GM12878 (cell line): Measurements from ENCODE around the gene CHAF1A. TPM values are rescaled to one million over a fixed set of nuclear protein-coding genes. Genes with fewer than 3 reads are reported as not detected.
A peak's percentile ranks its signal among the peaks of the same experiment; 100 is the strongest.

ENCODE experiments used
- CBFB ChIP-seq: IDR thresholded peaks from 2 replicates; pipeline ENCODE4 v1.6.1; 2016; ENCODE audit warnings: antibody characterized with exemption, low read depth
- EP300 ChIP-seq, 2 experiments: fragments of 150-350 bp in 1 of 2; IDR thresholded peaks; 2 replicates each; pipeline ENCODE4 v1.6.1; 2011 to 2012; ENCODE audit warnings: low read depth in 2 of 2, low read length in 2 of 2, borderline replicate concordance in 1 of 2, improper control_type of control experiment in 1 of 2, inconsistent platforms in 1 of 2; ENCODE audit not compliant: control insufficient read depth in 1 of 2
- HDAC6 ChIP-seq: fragments of 200-600 bp; sonication (generic); IDR thresholded peaks from one replicate; pipeline ENCODE4 v1.8.0; 2017; ENCODE audit warnings: antibody characterized with exemption; ENCODE audit not compliant: unreplicated experiment
- MEF2A ChIP-seq: IDR thresholded peaks from 2 replicates; pipeline ENCODE4 v1.6.1; 2011; ENCODE audit warnings: low read depth, mild to moderate bottlenecking, low read length, moderate library complexity; ENCODE audit not compliant: insufficient read depth
- MEF2B ChIP-seq: fragments of 450-650 bp; IDR thresholded peaks from 2 replicates; pipeline ENCODE4 v1.6.1; 2018; ENCODE audit warnings: mild to moderate bottlenecking, moderate library complexity; ENCODE audit not compliant: partially characterized antibody, poor library complexity, severe bottlenecking
- NR2C2 ChIP-seq: IDR thresholded peaks from 2 replicates; pipeline ENCODE4 v1.6.1; 2011; ENCODE audit warnings: borderline replicate concordance, low read depth; ENCODE audit not compliant: control insufficient read depth, insufficient read length
- NR2F1 ChIP-seq: fragments of 450-650 bp; conservative IDR thresholded peaks from 2 replicates; pipeline ENCODE4 v1.6.1; 2017; ENCODE audit warnings: mild to moderate bottlenecking
- POU2F2 ChIP-seq: IDR thresholded peaks from 3 replicates; pipeline ENCODE4 v1.6.1; 2011; ENCODE audit warnings: low read depth, mild to moderate bottlenecking, low read length, borderline replicate concordance
- RELA ChIP-seq: fragments of 450-650 bp; IDR thresholded peaks from 2 replicates; pipeline ENCODE4 v1.8.0; 2014; ENCODE audit warnings: borderline replicate concordance; ENCODE audit not compliant: partially characterized antibody
- TCF3 ChIP-seq: IDR thresholded peaks from 2 replicates; pipeline ENCODE4 v1.6.1; 2012; ENCODE audit warnings: low read depth, mild to moderate bottlenecking, low read length, borderline replicate concordance; ENCODE audit not compliant: insufficient read depth
- ZNF274 ChIP-seq: IDR thresholded peaks from one replicate; pipeline ENCODE4 v1.8.0; 2011; ENCODE audit not compliant: insufficient read length, insufficient read depth
- polyA plus RNA-seq, 11 experiments: library from polyadenylated mRNA; depleted of rRNA in 4 of 11; unstranded in 6 of 11; stranded (reverse) in 5 of 11; fragments of >200 nt; fragmentation: Nextera tagmentation in 4 of 11; fragmentation: Illumina TruSeq in 1 of 11; extraction: Ambion mirVana in 4 of 11; extraction: Trizol in 1 of 11; gene quantifications; 1 replicate in 1 of 11; 2 replicates in 10 of 11; pipeline versions ENCODE4 v1.2.1 to v1.2.3, GENCODE V29; 2011 to 2016; ENCODE audit warnings: inconsistent platforms in 2 of 11, missing spikeins in 2 of 11, low read depth in 1 of 11
- total RNA-seq, 4 experiments: library from RNA; depleted of rRNA in 3 of 4; stranded (reverse); fragments of >200 nt in 3 of 4; fragmentation: Illumina TruSeq in 1 of 4; extraction: Trizol in 1 of 4; gene quantifications; 2 replicates each; pipeline versions ENCODE4 v1.2.1 to v1.2.3, GENCODE V29; 2013 to 2021
- TF ChIP-seq, protein P1 (sequence below): fragments of 450-650 bp; IDR thresholded peaks from 2 replicates; pipeline ENCODE4 v1.6.1; 2016; ENCODE audit warnings: mild to moderate bottlenecking
- TF ChIP-seq, protein P2 (sequence below): fragments of 450-650 bp; IDR thresholded peaks from 2 replicates; pipeline ENCODE4 v1.6.1; 2016; ENCODE audit warnings: mild to moderate bottlenecking, moderate library complexity, borderline replicate concordance
- TF ChIP-seq, protein P3 (sequence below): fragments of 450-650 bp; IDR thresholded peaks from 2 replicates; pipeline ENCODE4 v1.6.1; 2014; ENCODE audit warnings: mild to moderate bottlenecking
- TF ChIP-seq, protein P4 (sequence below): IDR thresholded peaks from 2 replicates; pipeline ENCODE4 v1.6.1; 2012; ENCODE audit warnings: low read depth, low read length, improper control_type of control experiment
- TF ChIP-seq, protein P5 (sequence below): IDR thresholded peaks from 2 replicates; pipeline ENCODE4 v1.6.1; 2011; ENCODE audit warnings: low read depth, mild to moderate bottlenecking, low read length, moderate library complexity, borderline replicate concordance; ENCODE audit errors: extremely low read depth

The CHAF1A gene
- total and polyA plus RNA-seq, 10 of the 15 experiments (the other 5 are each of a cell fraction or from before 2014, with no cell fraction given) = 1.3 to 69.1 (median 34.2) TPM

DNA sequence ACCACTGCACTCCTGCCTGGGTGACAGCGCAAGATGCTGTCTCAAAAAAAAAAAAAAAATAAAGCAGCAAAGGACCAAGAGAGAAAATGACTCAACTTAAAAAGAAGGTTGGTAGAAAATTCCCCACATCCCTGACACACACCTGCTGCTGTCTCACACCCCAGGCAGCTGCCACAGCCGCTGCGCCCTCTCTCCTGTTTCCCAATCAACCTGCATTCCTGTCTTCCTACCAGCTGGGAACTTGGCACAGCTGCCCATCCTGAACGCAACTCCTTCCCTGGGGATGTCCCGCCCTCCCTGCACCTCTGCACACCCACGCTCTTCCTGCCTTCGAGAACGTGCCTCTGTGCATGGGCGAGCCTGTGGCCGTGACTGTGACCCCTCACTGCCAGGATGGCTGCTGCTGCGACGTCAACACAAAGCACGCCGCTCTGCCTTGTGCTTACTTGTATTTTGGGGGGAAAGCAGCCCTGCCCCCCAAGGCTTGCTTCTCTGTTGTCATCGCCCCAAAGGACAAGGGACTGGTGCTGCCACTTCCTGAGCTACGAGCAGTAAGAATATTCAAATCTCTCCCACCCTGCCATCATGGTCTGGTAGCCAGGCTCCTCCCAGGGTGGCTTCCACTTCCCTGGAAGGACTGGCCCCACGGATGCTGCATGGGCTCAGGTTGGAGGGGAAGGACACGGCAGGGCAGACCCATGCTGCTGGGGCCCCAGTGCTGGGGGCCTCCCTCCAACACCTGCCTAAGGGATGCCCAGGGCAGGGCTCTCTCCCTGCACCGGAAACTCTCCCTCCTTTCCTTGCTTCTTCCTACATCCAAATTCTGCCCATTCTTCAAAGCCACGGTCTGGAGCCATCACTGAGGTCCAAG, 22.8 kb upstream of the CHAF1A start (continued):
- TF ChIP-seq, protein P1, sequence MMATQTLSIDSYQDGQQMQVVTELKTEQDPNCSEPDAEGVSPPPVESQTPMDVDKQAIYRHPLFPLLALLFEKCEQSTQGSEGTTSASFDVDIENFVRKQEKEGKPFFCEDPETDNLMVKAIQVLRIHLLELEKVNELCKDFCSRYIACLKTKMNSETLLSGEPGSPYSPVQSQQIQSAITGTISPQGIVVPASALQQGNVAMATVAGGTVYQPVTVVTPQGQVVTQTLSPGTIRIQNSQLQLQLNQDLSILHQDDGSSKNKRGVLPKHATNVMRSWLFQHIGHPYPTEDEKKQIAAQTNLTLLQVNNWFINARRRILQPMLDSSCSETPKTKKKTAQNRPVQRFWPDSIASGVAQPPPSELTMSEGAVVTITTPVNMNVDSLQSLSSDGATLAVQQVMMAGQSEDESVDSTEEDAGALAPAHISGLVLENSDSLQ = no peak
- TF ChIP-seq EP300 (IDR thresholded peaks at IDR 0.05; ENCODE audit: borderline replicate concordance in 1 of 2, control insufficient read depth in 1 of 2, low read depth in 2 of 2, low read length in 2 of 2) = peak in 1 of 2 experiments; percentile 26; a peak in 2 of 4 replicates
- TF ChIP-seq, protein P2, sequence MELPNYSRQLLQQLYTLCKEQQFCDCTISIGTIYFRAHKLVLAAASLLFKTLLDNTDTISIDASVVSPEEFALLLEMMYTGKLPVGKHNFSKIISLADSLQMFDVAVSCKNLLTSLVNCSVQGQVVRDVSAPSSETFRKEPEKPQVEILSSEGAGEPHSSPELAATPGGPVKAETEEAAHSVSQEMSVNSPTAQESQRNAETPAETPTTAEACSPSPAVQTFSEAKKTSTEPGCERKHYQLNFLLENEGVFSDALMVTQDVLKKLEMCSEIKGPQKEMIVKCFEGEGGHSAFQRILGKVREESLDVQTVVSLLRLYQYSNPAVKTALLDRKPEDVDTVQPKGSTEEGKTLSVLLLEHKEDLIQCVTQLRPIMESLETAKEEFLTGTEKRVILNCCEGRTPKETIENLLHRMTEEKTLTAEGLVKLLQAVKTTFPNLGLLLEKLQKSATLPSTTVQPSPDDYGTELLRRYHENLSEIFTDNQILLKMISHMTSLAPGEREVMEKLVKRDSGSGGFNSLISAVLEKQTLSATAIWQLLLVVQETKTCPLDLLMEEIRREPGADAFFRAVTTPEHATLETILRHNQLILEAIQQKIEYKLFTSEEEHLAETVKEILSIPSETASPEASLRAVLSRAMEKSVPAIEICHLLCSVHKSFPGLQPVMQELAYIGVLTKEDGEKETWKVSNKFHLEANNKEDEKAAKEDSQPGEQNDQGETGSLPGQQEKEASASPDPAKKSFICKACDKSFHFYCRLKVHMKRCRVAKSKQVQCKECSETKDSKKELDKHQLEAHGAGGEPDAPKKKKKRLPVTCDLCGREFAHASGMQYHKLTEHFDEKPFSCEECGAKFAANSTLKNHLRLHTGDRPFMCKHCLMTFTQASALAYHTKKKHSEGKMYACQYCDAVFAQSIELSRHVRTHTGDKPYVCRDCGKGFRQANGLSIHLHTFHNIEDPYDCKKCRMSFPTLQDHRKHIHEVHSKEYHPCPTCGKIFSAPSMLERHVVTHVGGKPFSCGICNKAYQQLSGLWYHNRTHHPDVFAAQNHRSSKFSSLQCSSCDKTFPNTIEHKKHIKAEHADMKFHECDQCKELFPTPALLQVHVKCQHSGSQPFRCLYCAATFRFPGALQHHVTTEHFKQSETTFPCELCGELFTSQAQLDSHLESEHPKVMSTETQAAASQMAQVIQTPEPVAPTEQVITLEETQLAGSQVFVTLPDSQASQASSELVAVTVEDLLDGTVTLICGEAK = no peak
- TF ChIP-seq MEF2A = no peak
- TF ChIP-seq, protein P3, sequence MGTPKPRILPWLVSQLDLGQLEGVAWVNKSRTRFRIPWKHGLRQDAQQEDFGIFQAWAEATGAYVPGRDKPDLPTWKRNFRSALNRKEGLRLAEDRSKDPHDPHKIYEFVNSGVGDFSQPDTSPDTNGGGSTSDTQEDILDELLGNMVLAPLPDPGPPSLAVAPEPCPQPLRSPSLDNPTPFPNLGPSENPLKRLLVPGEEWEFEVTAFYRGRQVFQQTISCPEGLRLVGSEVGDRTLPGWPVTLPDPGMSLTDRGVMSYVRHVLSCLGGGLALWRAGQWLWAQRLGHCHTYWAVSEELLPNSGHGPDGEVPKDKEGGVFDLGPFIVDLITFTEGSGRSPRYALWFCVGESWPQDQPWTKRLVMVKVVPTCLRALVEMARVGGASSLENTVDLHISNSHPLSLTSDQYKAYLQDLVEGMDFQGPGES = no peak
- peak; percentile 57; the same call in 1 of the 3 replicates for TF ChIP-seq POU2F2
- TF ChIP-seq, protein P4, sequence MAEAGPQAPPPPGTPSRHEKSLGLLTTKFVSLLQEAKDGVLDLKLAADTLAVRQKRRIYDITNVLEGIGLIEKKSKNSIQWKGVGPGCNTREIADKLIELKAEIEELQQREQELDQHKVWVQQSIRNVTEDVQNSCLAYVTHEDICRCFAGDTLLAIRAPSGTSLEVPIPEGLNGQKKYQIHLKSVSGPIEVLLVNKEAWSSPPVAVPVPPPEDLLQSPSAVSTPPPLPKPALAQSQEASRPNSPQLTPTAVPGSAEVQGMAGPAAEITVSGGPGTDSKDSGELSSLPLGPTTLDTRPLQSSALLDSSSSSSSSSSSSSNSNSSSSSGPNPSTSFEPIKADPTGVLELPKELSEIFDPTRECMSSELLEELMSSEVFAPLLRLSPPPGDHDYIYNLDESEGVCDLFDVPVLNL = no peak
- TF ChIP-seq, protein P5, sequence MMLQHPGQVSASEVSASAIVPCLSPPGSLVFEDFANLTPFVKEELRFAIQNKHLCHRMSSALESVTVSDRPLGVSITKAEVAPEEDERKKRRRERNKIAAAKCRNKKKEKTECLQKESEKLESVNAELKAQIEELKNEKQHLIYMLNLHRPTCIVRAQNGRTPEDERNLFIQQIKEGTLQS = no peak
- no peak for TF ChIP-seq ZNF274
- no peak for TF ChIP-seq CBFB
- TF ChIP-seq NR2C2 = no peak
- TF ChIP-seq MEF2B = peak; percentile 74
- TF ChIP-seq TCF3 = peak; percentile 74; the same call in 1 of the 2 replicates
- peak; percentile 65 for TF ChIP-seq NR2F1
- no peak for TF ChIP-seq HDAC6
- no peak for TF ChIP-seq RELA
